ENCODE results near the gene CXorf49B.
"Not testable (repeated sequence)": the region's sequence is repeated elsewhere in the genome, so short reads cannot be mapped to it uniquely, and the experiment has no call there.

- not testable (repeated sequence) for TF ChIP-seq MAX (CRISPR knock-in tag; IDR thresholded peaks at IDR 0.05); SNRNP70 (optimal IDR thresholded peaks at IDR 0.05; ENCODE audit: low read depth, low read length); EZH2 (IDR thresholded peaks at IDR 0.05; ENCODE audit: borderline replicate concordance, low read depth, low read length)
These were observed 2.4 kb upstream of the CXorf49B start for GRCh38 chrX:71760688-71761281.
